K562 (cell line): ENCODE results near the gene GATAD1. TPM values are rescaled to one million over a fixed set of nuclear protein-coding genes. Genes with fewer than 3 reads are reported as not detected.

ENCODE experiments used
- BCOR ChIP-seq: fragments of 450-650 bp; IDR thresholded peaks from 2 replicates; pipeline ENCODE4 v1.6.1; 2016
- BDP1 ChIP-seq: IDR thresholded peaks from 3 replicates; pipeline ENCODE4 v1.6.1; 2011; ENCODE audit not compliant: insufficient read length, insufficient read depth
- COPS2 ChIP-seq: fragments of 450-650 bp; conservative IDR thresholded peaks from 2 replicates; pipeline ENCODE4 v1.6.1; 2016; ENCODE audit warnings: mild to moderate bottlenecking, moderate library complexity
- HDAC1 ChIP-seq, 2 experiments: fragments of 450-650 bp; IDR thresholded peaks; 2 replicates each; pipeline ENCODE4 v1.6.1; 2016 to 2017; ENCODE audit warnings: inconsistent platforms in 1 of 2, mild to moderate bottlenecking in 1 of 2, moderate library complexity in 1 of 2
- MIER1 ChIP-seq: fragments of 450-650 bp; IDR thresholded peaks from 2 replicates; pipeline ENCODE4 v1.6.1; 2016; ENCODE audit warnings: antibody characterized with exemption, mild to moderate bottlenecking, low read depth
- PKNOX1 ChIP-seq: fragments of 450-650 bp; IDR thresholded peaks from 2 replicates; pipeline ENCODE4 v1.6.1; 2016
- POLR2B ChIP-seq: fragments of 450-650 bp; IDR thresholded peaks from 2 replicates; pipeline ENCODE4 v1.6.1; 2018; ENCODE audit warnings: low read depth; ENCODE audit not compliant: partially characterized antibody
- PYGO2 ChIP-seq: fragments of 450-650 bp; IDR thresholded peaks from 2 replicates; pipeline ENCODE4 v1.6.1; 2016; ENCODE audit warnings: mild to moderate bottlenecking, missing genetic modification characterization, moderate library complexity, missing compliant biosample characterization
- RFX5 ChIP-seq: IDR thresholded peaks from 2 replicates; pipeline ENCODE4 v1.6.1; 2011; ENCODE audit warnings: low read depth, mild to moderate bottlenecking, improper control_type of control experiment, low read length
- ZBTB26 ChIP-seq: fragments of 450-650 bp; formaldehyde crosslinking; IDR thresholded peaks from 2 replicates; pipeline ENCODE4 v1.4.0; 2022; ENCODE audit warnings: missing genetic modification characterization
- ZNF318 ChIP-seq, 2 experiments: fragments of 450-650 bp; IDR thresholded peaks; 2 replicates each; pipeline ENCODE4 v1.6.1; 2016; ENCODE audit warnings: mild to moderate bottlenecking in 2 of 2, borderline replicate concordance in 1 of 2, low read depth in 1 of 2, moderate library complexity in 1 of 2
- ZNF609 ChIP-seq: sonication (generic); formaldehyde crosslinking; IDR thresholded peaks from 2 replicates; pipeline ENCODE4 v1.8.1; 2023; ENCODE audit warnings: missing genetic modification reagents, mild to moderate bottlenecking, borderline replicate concordance
- polyA plus RNA-seq, 8 experiments: library from polyadenylated mRNA; depleted of rRNA in 4 of 8; stranded (reverse) in 5 of 8; unstranded in 3 of 8; fragments of >200 nt; fragmentation: Nextera tagmentation in 2 of 8; fragmentation: Illumina TruSeq in 1 of 8; extraction: Ambion mirVana in 2 of 8; extraction: Trizol in 1 of 8; gene quantifications; 2 replicates each; pipeline versions ENCODE4 v1.2.1 to v1.2.3, GENCODE V29; 2011 to 2014; ENCODE audit warnings: inconsistent platforms in 1 of 8, missing spikeins in 1 of 8
- total RNA-seq, 7 experiments: library from RNA; depleted of rRNA in 6 of 7; stranded (reverse); fragments of >200 nt in 6 of 7; fragmentation: Illumina TruSeq in 2 of 7; extraction: Trizol in 2 of 7; gene quantifications; 2 replicates each; pipeline versions ENCODE4 v1.2.1 to v1.2.3, GENCODE V29; 2011 to 2021; ENCODE audit warnings: low replicate concordance in 1 of 7

Gene GATAD1
- total and polyA plus RNA-seq, 9 of the 15 experiments (the other 6 are each of a cell fraction or from before 2014, with no cell fraction given) = 9.3 to 67.7 (median 34.3) TPM

- TF ChIP-seq PKNOX1 (no peak; the same call in 1 of the 2 replicates), POLR2B (peak; percentile 27), BCOR (peak; percentile 61), ZNF318 (IDR thresholded peaks at IDR 0.05; ENCODE audit: borderline replicate concordance in 1 of 2, low read depth in 1 of 2) (peak in 1 of 2 experiments; percentile 53; a peak in 1 of 4 replicates), HDAC1 (IDR thresholded peaks at IDR 0.05) (peak in 1 of 2 experiments; percentile 82; a peak in 2 of 4 replicates), PYGO2 (tag) (no peak), ZNF609 (CRISPR knock-in tag) (no peak), BDP1 (no peak), COPS2 (no peak), ZBTB26 (CRISPR knock-in tag) (peak; percentile 97), RFX5 (no peak), MIER1 (0 out of 2 replicates have a peak, but pooled peaks have one; percentile 67)
Measured at GRCh38 chr7:92423710-92424131, 23.6 kb upstream of the GATAD1 start (continued).
